Measurements from ENCODE around the gene ZNF280B. TPM values are rescaled to one million over a fixed set of nuclear protein-coding genes. Genes with fewer than 3 reads are reported as not detected.

ZNF280B gene
- total and polyA plus RNA-seq, 9 of the 15 experiments (the other 6 are each of a cell fraction or from before 2014, with no cell fraction given) = 7.7 to 29.9 (median 20.0) TPM

DNA sequence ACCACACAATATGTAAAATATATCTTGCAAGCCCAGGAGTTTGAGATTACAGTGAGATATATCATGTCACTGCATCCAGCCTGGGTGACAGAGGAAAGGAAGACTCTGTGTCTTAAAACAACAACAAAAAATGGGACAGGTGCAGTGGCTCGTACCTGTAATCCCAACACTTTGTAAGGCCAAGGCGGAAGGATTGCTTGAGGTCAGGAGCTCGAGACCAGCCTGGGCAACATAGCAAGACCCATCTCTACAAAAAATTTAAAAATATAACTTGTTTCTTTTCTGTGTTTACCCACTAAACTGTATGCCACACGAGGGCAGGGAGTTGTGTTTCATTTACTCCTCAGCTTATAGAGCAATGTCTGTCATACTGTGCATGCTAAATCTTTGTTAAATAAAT, 8.4 kb upstream of the ZNF280B start (continued):
- TF ChIP-seq FOXA1 (IDR thresholded peaks at IDR 0.05; ENCODE audit: borderline replicate concordance) = no peak
- TF ChIP-seq MAZ (CRISPR knock-in tag; conservative IDR thresholded peaks at IDR 0.05 in 1 of 2, IDR thresholded peaks at IDR 0.05 in 1 of 2) = no peak
- TF ChIP-seq, protein P1, sequence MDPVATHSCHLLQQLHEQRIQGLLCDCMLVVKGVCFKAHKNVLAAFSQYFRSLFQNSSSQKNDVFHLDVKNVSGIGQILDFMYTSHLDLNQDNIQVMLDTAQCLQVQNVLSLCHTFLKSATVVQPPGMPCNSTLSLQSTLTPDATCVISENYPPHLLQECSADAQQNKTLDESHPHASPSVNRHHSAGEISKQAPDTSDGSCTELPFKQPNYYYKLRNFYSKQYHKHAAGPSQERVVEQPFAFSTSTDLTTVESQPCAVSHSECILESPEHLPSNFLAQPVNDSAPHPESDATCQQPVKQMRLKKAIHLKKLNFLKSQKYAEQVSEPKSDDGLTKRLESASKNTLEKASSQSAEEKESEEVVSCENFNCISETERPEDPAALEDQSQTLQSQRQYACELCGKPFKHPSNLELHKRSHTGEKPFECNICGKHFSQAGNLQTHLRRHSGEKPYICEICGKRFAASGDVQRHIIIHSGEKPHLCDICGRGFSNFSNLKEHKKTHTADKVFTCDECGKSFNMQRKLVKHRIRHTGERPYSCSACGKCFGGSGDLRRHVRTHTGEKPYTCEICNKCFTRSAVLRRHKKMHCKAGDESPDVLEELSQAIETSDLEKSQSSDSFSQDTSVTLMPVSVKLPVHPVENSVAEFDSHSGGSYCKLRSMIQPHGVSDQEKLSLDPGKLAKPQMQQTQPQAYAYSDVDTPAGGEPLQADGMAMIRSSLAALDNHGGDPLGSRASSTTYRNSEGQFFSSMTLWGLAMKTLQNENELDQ (CRISPR knock-in tag; IDR thresholded peaks at IDR 0.05; ENCODE audit: borderline replicate concordance) = peak; percentile 69; the same call in 1 of the 2 replicates
- TF ChIP-seq NCOA4 (IDR thresholded peaks at IDR 0.05; ENCODE audit: partially characterized antibody) = no peak
- TF ChIP-seq, protein P2, sequence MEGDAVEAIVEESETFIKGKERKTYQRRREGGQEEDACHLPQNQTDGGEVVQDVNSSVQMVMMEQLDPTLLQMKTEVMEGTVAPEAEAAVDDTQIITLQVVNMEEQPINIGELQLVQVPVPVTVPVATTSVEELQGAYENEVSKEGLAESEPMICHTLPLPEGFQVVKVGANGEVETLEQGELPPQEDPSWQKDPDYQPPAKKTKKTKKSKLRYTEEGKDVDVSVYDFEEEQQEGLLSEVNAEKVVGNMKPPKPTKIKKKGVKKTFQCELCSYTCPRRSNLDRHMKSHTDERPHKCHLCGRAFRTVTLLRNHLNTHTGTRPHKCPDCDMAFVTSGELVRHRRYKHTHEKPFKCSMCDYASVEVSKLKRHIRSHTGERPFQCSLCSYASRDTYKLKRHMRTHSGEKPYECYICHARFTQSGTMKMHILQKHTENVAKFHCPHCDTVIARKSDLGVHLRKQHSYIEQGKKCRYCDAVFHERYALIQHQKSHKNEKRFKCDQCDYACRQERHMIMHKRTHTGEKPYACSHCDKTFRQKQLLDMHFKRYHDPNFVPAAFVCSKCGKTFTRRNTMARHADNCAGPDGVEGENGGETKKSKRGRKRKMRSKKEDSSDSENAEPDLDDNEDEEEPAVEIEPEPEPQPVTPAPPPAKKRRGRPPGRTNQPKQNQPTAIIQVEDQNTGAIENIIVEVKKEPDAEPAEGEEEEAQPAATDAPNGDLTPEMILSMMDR (IDR thresholded peaks at IDR 0.05 in 2 of 3, conservative IDR thresholded peaks at IDR 0.05 in 1 of 3; ENCODE audit: insufficient read depth in 2 of 3, low read depth in 1 of 3, low read length in 3 of 3) = no peak
- no peak for TF ChIP-seq ETV5 (CRISPR knock-in tag; IDR thresholded peaks at IDR 0.05; ENCODE audit: low read depth)
- no peak for TF ChIP-seq L3MBTL2 (IDR thresholded peaks at IDR 0.05)
- TF ChIP-seq, protein P3, sequence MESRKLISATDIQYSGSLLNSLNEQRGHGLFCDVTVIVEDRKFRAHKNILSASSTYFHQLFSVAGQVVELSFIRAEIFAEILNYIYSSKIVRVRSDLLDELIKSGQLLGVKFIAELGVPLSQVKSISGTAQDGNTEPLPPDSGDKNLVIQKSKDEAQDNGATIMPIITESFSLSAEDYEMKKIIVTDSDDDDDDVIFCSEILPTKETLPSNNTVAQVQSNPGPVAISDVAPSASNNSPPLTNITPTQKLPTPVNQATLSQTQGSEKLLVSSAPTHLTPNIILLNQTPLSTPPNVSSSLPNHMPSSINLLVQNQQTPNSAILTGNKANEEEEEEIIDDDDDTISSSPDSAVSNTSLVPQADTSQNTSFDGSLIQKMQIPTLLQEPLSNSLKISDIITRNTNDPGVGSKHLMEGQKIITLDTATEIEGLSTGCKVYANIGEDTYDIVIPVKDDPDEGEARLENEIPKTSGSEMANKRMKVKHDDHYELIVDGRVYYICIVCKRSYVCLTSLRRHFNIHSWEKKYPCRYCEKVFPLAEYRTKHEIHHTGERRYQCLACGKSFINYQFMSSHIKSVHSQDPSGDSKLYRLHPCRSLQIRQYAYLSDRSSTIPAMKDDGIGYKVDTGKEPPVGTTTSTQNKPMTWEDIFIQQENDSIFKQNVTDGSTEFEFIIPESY (CRISPR knock-in tag; IDR thresholded peaks at IDR 0.05) = 0 out of 2 replicates have a peak, but pooled peaks have one; percentile 26
- TF ChIP-seq, protein P4, sequence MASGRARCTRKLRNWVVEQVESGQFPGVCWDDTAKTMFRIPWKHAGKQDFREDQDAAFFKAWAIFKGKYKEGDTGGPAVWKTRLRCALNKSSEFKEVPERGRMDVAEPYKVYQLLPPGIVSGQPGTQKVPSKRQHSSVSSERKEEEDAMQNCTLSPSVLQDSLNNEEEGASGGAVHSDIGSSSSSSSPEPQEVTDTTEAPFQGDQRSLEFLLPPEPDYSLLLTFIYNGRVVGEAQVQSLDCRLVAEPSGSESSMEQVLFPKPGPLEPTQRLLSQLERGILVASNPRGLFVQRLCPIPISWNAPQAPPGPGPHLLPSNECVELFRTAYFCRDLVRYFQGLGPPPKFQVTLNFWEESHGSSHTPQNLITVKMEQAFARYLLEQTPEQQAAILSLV (tag; IDR thresholded peaks at IDR 0.05) = no peak
- TF ChIP-seq ZNF140 (CRISPR knock-in tag; IDR thresholded peaks at IDR 0.05) = no peak
- peak; percentile 99 for TF ChIP-seq ZNF121 (CRISPR knock-in tag; conservative IDR thresholded peaks at IDR 0.05)
- TF ChIP-seq CHD4 (IDR thresholded peaks at IDR 0.05; ENCODE audit: insufficient read depth, insufficient replicate concordance, low read depth, low read length, poor library complexity, severe bottlenecking) = no peak
- no peak for TF ChIP-seq E2F3 (CRISPR knock-in tag; IDR thresholded peaks at IDR 0.05)
- TF ChIP-seq, protein P5, sequence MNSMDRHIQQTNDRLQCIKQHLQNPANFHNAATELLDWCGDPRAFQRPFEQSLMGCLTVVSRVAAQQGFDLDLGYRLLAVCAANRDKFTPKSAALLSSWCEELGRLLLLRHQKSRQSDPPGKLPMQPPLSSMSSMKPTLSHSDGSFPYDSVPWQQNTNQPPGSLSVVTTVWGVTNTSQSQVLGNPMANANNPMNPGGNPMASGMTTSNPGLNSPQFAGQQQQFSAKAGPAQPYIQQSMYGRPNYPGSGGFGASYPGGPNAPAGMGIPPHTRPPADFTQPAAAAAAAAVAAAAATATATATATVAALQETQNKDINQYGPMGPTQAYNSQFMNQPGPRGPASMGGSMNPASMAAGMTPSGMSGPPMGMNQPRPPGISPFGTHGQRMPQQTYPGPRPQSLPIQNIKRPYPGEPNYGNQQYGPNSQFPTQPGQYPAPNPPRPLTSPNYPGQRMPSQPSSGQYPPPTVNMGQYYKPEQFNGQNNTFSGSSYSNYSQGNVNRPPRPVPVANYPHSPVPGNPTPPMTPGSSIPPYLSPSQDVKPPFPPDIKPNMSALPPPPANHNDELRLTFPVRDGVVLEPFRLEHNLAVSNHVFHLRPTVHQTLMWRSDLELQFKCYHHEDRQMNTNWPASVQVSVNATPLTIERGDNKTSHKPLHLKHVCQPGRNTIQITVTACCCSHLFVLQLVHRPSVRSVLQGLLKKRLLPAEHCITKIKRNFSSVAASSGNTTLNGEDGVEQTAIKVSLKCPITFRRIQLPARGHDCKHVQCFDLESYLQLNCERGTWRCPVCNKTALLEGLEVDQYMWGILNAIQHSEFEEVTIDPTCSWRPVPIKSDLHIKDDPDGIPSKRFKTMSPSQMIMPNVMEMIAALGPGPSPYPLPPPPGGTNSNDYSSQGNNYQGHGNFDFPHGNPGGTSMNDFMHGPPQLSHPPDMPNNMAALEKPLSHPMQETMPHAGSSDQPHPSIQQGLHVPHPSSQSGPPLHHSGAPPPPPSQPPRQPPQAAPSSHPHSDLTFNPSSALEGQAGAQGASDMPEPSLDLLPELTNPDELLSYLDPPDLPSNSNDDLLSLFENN (IDR thresholded peaks at IDR 0.05; ENCODE audit: low read depth in 2 of 2, low read length in 2 of 2) = no peak

Data from K562 (cell line).